ENCODE data around the gene TMED1.

The TMED1 gene

DNA sequence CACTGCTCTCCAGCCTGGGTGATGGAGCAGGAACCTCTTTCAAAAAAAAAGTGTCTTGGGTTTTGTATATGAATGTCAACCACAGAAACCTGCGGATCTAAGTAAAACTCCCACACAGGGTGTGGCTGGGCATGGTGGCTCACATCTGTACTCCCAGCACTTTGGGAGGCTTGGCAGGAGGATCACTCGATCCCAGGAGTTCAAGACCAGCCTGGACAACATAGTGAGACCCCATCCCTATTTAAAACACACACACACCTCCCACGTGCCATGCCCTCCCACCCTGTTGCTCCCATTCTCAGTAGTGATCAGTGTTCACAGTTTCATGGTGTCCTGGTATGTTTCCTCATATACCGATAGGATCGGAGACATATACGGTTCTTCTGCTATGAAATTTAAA is 9.2 kb downstream of the TMED1 start:
- Histone ChIP-seq H3K4me3 (ENCODE audit: low read depth, low read length) (no peak overlapping the region), H3K9me3 (ENCODE audit: control insufficient read depth, insufficient read depth, low read length) (no peaks in the 10 kb centered on the region), H3K9ac (ENCODE audit: low read depth, low read length) (no peak overlapping the region), H3K27me3 (ENCODE audit: control insufficient read depth, insufficient read depth, low read length) (no peaks in the 10 kb centered on the region), H3K4me1 (ENCODE audit: control insufficient read depth, insufficient read depth, low read length) (no peaks in the 10 kb centered on the region), H3K36me3 (ENCODE audit: control insufficient read depth, insufficient read depth, low read length) (peaks cover 36% of the 10 kb centered on the region)

GRCh38 chr19:10826231-10826630 is 9.8 kb downstream of the TMED1 start:
- no peak overlapping the region for H3K9ac ChIP-seq (ENCODE audit: low read depth, low read length)
- H3K36me3 ChIP-seq (ENCODE audit: control insufficient read depth, insufficient read depth, low read length): peaks cover 37% of the 10 kb centered on the region
- no peak overlapping the region for H3K4me3 ChIP-seq (ENCODE audit: low read depth, low read length)
- no peaks in the 10 kb centered on the region for H3K9me3 ChIP-seq (ENCODE audit: control insufficient read depth, insufficient read depth, low read length)
- H3K27me3 ChIP-seq (ENCODE audit: control insufficient read depth, insufficient read depth, low read length): no peaks in the 10 kb centered on the region
- no peaks in the 10 kb centered on the region for H3K4me1 ChIP-seq (ENCODE audit: control insufficient read depth, insufficient read depth, low read length)

DNA sequence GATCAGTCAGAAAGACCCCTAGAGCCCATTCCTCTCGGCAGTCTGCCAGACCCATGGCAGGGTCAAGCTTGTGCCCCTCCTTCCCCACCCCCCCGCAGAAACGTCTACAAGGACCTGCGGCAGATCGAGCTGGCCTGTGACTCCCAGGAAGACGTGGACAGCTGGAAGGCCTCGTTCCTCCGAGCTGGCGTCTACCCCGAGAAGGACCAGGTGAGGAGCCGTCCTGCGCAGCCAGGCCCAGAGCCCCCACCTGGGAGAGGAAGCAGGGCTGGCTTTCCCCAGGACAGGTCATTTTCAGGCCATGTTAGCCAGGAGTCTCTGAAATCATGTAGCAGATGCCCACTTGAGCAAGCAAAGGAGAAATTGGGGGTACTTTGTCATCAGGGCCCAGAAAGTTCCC is 12.3 kb downstream of the TMED1 start:
- Histone ChIP-seq H3K9me3 (ENCODE audit: control insufficient read depth, insufficient read depth, low read length) (no peaks in the 10 kb centered on the region), H3K36me3 (ENCODE audit: control insufficient read depth, insufficient read depth, low read length) (peaks cover 37% of the 10 kb centered on the region), H3K4me1 (ENCODE audit: control insufficient read depth, insufficient read depth, low read length) (no peaks in the 10 kb centered on the region), H3K9ac (ENCODE audit: low read depth, low read length) (no peak overlapping the region), H3K27me3 (ENCODE audit: control insufficient read depth, insufficient read depth, low read length) (no peaks in the 10 kb centered on the region), H3K4me3 (ENCODE audit: low read depth, low read length) (no peak overlapping the region)

DNA sequence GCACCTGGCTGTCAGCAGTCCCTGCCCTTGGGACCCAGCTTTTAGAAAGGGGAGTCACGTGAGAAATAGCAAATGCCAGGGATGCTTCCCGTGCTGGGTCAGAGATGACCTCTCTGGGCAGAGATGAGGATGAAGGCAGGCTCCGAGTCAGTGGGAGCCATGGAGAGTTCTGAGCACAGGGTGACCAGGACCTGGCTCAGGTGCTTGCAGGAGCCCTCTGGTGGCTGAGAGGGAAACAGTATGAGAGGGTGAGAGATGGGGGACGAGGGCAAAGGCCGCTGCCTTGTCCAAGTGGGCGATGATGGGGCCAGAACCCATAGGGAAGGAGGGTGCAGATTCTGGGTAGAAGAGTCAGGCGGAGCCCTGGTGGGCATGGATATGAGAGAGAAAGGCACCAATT is 15.8 kb downstream of the TMED1 start:
- H3K4me1 ChIP-seq (ENCODE audit: control insufficient read depth, insufficient read depth, low read length): no peaks in the 10 kb centered on the region
- H3K9ac ChIP-seq (ENCODE audit: low read depth, low read length): no peak overlapping the region
- H3K4me3 ChIP-seq (ENCODE audit: low read depth, low read length): no peak overlapping the region
- H3K9me3 ChIP-seq (ENCODE audit: control insufficient read depth, insufficient read depth, low read length): no peaks in the 10 kb centered on the region
- no peaks in the 10 kb centered on the region for H3K27me3 ChIP-seq (ENCODE audit: control insufficient read depth, insufficient read depth, low read length)
- peaks cover 30% of the 10 kb centered on the region for H3K36me3 ChIP-seq (ENCODE audit: control insufficient read depth, insufficient read depth, low read length)

DNA sequence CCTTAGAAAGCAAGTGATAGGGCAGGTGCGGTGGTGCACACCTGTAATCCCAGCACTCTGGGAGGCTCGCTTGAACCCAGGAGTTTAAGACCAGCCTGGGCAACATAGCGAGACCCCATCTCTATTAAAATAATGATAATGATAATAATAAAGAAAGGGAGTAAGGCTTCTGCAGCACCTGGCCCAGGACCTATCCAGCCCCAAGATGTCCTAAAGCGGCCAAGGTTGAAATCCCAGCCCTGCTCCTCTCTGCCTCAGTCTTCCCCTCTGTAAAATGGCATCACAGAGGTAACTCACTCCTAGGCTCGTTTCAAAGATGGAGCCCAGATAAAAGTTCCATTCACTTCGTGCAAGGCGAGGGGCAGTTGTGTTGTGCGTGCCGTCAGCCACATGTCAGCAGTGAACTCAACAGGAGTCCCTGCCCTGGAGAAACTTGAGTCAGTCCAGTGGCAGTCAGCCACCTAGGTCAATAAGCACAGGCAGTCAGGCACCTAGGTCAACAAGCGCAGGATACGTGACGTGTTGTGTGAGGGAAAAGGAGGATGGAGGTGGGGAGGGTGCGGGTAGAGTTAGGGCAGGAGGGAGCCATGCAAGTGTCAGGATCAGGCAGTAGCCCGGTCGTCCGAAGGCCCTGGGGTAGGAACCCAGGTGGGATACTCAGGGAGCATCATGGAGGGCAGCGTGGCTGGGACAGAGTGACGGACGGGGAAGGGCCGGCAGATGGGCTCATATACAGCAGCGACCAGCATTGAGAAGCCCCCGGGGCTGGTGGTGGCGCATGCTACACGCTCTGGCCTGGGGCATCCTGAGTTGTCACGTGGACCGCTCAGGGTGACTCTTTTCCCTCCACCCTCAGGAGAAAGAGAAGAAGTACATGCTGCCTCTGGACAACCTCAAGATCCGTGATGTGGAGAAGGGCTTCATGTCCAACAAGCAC is 16.6 kb downstream of the TMED1 start:
- peaks cover 25% of the 10 kb centered on the region for H3K36me3 ChIP-seq (ENCODE audit: control insufficient read depth, insufficient read depth, low read length)
- H3K9ac ChIP-seq (ENCODE audit: low read depth, low read length): no peak overlapping the region

GRCh38 chr19:10818301-10819123 is 17.5 kb downstream of the TMED1 start:
- Histone ChIP-seq H3K4me1 (ENCODE audit: control insufficient read depth, insufficient read depth, low read length) (no peaks in the 10 kb centered on the region), H3K36me3 (ENCODE audit: control insufficient read depth, insufficient read depth, low read length) (peaks cover 21% of the 10 kb centered on the region), H3K4me3 (ENCODE audit: low read depth, low read length) (no peak overlapping the region), H3K9ac (ENCODE audit: low read depth, low read length) (no peak overlapping the region), H3K27me3 (ENCODE audit: control insufficient read depth, insufficient read depth, low read length) (no peaks in the 10 kb centered on the region), H3K9me3 (ENCODE audit: control insufficient read depth, insufficient read depth, low read length) (no peaks in the 10 kb centered on the region)

More for the DNA sequence above, 16.6 kb downstream of the TMED1 start:
- no peak overlapping the region for H3K4me3 ChIP-seq (ENCODE audit: low read depth, low read length)
- no peaks in the 10 kb centered on the region for H3K4me1 ChIP-seq (ENCODE audit: control insufficient read depth, insufficient read depth, low read length)
- H3K9me3 ChIP-seq (ENCODE audit: control insufficient read depth, insufficient read depth, low read length): no peaks in the 10 kb centered on the region
- no peaks in the 10 kb centered on the region for H3K27me3 ChIP-seq (ENCODE audit: control insufficient read depth, insufficient read depth, low read length)

DNA sequence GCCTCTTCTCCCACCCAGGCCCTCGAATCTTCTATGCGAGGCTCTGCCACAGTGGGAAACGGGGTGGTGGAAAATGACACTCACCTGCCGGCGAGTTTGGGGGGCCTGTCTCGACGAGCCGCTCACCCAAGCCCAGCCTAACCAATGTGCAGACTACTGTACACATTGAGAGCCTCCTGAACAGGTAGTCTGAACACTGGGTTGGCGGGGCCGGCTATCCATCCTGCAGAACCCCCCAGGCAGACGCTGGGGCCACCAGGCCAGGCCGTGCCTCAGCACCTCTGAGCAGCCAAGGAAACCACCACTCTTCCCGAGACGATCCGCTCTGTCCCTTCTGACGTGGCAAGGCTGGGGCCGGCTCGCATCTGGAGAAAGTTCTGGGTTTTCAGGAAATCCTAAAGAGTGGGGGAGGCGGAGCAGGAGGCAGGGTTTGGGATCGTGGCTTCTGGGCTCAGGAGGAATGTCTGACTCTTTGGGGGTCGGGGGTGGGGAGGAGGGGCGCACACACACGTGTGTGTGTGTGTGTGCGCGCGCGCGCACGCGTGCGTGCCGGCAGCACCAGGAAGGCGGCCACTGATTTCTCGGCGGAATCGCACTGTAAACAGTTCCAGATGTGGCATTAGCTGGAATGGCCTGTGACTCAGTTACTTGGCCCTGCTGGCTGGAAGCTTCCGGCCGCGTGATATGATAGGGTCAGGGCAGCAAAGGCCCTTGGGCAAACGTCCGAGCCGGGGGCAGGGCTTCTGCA is 18.5 kb downstream of the TMED1 start:
- peaks cover 24% of the 10 kb centered on the region for H3K36me3 ChIP-seq (ENCODE audit: control insufficient read depth, insufficient read depth, low read length)
- H3K4me1 ChIP-seq (ENCODE audit: control insufficient read depth, insufficient read depth, low read length): no peaks in the 10 kb centered on the region
- H3K9ac ChIP-seq (ENCODE audit: low read depth, low read length): no peak overlapping the region
- H3K4me3 ChIP-seq (ENCODE audit: low read depth, low read length): no peak overlapping the region
- no peaks in the 10 kb centered on the region for H3K27me3 ChIP-seq (ENCODE audit: control insufficient read depth, insufficient read depth, low read length)
- H3K9me3 ChIP-seq (ENCODE audit: control insufficient read depth, insufficient read depth, low read length): no peaks in the 10 kb centered on the region

DNA sequence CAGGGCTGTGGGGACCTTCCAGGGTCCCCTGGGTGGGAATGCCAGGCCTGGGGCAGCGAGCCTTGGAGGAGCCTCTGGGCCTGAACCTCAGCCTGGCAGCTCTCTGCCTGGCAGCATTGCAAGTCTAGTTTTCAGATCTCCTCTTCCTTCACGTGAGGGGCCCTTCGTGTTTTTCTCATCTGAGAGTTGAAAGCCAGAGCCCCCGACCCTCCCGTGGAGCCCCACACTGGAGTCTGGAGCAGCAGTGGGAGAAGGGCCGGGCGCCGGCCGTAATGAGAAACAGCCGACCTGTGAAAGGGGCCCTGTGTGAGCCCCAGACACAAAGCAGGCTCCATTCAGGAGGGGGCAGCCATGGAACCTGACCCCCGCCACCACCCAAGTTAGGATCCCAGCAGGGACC is 19.3 kb downstream of the TMED1 start:
- H3K27me3 ChIP-seq (ENCODE audit: control insufficient read depth, insufficient read depth, low read length): no peaks in the 10 kb centered on the region
- peaks cover 29% of the 10 kb centered on the region for H3K36me3 ChIP-seq (ENCODE audit: control insufficient read depth, insufficient read depth, low read length)
- no peak overlapping the region for H3K4me3 ChIP-seq (ENCODE audit: low read depth, low read length)
- no peak overlapping the region for H3K9ac ChIP-seq (ENCODE audit: low read depth, low read length)
- H3K4me1 ChIP-seq (ENCODE audit: control insufficient read depth, insufficient read depth, low read length): no peaks in the 10 kb centered on the region
- H3K9me3 ChIP-seq (ENCODE audit: control insufficient read depth, insufficient read depth, low read length): no peaks in the 10 kb centered on the region

GRCh38 chr19:10815969-10816644 is 19.9 kb downstream of the TMED1 start:
- Histone ChIP-seq H3K9ac (ENCODE audit: low read depth, low read length) (no peak overlapping the region), H3K36me3 (ENCODE audit: control insufficient read depth, insufficient read depth, low read length) (peaks cover 27% of the 10 kb centered on the region), H3K4me3 (ENCODE audit: low read depth, low read length) (no peak overlapping the region), H3K9me3 (ENCODE audit: control insufficient read depth, insufficient read depth, low read length) (no peaks in the 10 kb centered on the region), H3K4me1 (ENCODE audit: control insufficient read depth, insufficient read depth, low read length) (no peaks in the 10 kb centered on the region), H3K27me3 (ENCODE audit: control insufficient read depth, insufficient read depth, low read length) (no peaks in the 10 kb centered on the region)

GRCh38 chr19:10815007-10815536 is 20.9 kb downstream of the TMED1 start:
- Histone ChIP-seq H3K4me3 (ENCODE audit: low read depth, low read length) (no peak overlapping the region), H3K9ac (ENCODE audit: low read depth, low read length) (no peak overlapping the region), H3K27me3 (ENCODE audit: control insufficient read depth, insufficient read depth, low read length) (no peaks in the 10 kb centered on the region), H3K9me3 (ENCODE audit: control insufficient read depth, insufficient read depth, low read length) (no peaks in the 10 kb centered on the region), H3K36me3 (ENCODE audit: control insufficient read depth, insufficient read depth, low read length) (peaks cover 23% of the 10 kb centered on the region), H3K4me1 (ENCODE audit: control insufficient read depth, insufficient read depth, low read length) (no peaks in the 10 kb centered on the region)

DNA sequence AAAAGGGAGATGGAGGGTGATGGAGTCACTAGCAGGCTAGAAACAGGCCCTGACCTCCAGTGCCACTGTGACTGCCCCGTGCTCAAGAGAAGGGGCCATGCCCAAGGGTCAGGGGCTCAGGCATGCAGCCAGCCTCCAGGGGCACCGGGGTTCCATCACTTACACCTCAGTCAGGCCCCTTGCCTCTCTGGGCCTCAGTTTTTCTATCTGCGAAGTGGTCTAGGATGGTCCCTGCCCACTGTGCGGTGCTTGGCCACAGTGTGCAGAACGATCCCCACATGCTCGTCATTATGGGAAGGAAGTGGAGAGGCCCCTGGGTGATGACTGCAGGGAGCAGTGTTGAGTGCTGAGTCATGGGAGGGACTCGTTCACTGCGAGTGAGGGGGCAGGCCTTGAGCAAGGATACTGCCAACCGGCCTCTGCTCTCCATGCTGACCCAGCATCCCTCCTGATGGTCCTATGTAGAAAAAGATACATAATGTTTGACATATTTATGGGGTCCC is 23.1 kb downstream of the TMED1 start:
- H3K36me3 ChIP-seq (ENCODE audit: control insufficient read depth, insufficient read depth, low read length): peaks cover 29% of the 10 kb centered on the region
- no peak overlapping the region for H3K4me3 ChIP-seq (ENCODE audit: low read depth, low read length)
- H3K9ac ChIP-seq (ENCODE audit: low read depth, low read length): no peak overlapping the region
- no peaks in the 10 kb centered on the region for H3K27me3 ChIP-seq (ENCODE audit: control insufficient read depth, insufficient read depth, low read length)
- H3K9me3 ChIP-seq (ENCODE audit: control insufficient read depth, insufficient read depth, low read length): no peaks in the 10 kb centered on the region
- no peaks in the 10 kb centered on the region for H3K4me1 ChIP-seq (ENCODE audit: control insufficient read depth, insufficient read depth, low read length)

Data from iPS-15b (cell line).